Kidney (tissue), 14 donors: ENCODE data around the gene PAPOLB. TPM values are rescaled to one million over a fixed set of nuclear protein-coding genes. Genes with fewer than 3 reads are reported as not detected.

Source experiments
- DNase-seq, 5 donors: peaks; one replicate each; pipeline ENCODE4 v3.0.0-alpha.2; 2013 to 2020
- FAIRE-seq: peaks from 2 replicates; lab custom pipeline; 2012; peaks lifted over from hg19 to GRCh38; lab: Jason Lieb, UNC
- H3K27ac ChIP-seq, 2 donors: one replicate each; pipeline ENCODE4 v1.7.0; 2013; ENCODE audit warnings: low read depth in 2 of 2, low read length in 2 of 2, inconsistent platforms in 1 of 2
- H3K27me3 ChIP-seq: one replicate; pipeline ENCODE4 v1.7.1; 2013; ENCODE audit warnings: low read length, inconsistent platforms; ENCODE audit not compliant: control insufficient read depth, insufficient read depth
- H3K36me3 ChIP-seq, 3 donors: one replicate each; pipeline versions ENCODE4 v1.7.0 to v1.7.1; 2013; ENCODE audit warnings: low read length in 3 of 3, control low read depth in 1 of 3, inconsistent platforms in 1 of 3; ENCODE audit not compliant: insufficient read depth in 3 of 3, control insufficient read depth in 2 of 3
- H3K4me1 ChIP-seq, 3 donors: one replicate each; pipeline versions ENCODE4 v1.7.0 to v1.7.1; 2013; ENCODE audit warnings: low read length in 3 of 3, inconsistent platforms in 1 of 3, low read depth in 1 of 3; ENCODE audit not compliant: control insufficient read depth in 2 of 3, insufficient read depth in 2 of 3
- H3K4me3 ChIP-seq, 3 donors: one replicate each; pipeline versions ENCODE4 v1.7.0 to v1.8.1; 2013; ENCODE audit warnings: low read length in 3 of 3, control low read depth in 1 of 3, inconsistent platforms in 1 of 3
- H3K9ac ChIP-seq, 3 donors: one replicate each; pipeline versions ENCODE4 v1.7.0 to v1.7.1; 2013; ENCODE audit warnings: low read length in 3 of 3, control low read depth in 1 of 3, inconsistent platforms in 1 of 3
- H3K9me3 ChIP-seq, 3 donors: one replicate each; pipeline versions ENCODE4 v1.7.0 to v1.7.1; 2013; ENCODE audit warnings: low read length in 3 of 3, control low read depth in 1 of 3, inconsistent platforms in 1 of 3; ENCODE audit not compliant: control insufficient read depth in 2 of 3, insufficient read depth in 1 of 3
- CTCF ChIP-seq: IDR thresholded peaks from 3 replicates; pipeline ENCODE4 v1.5.1; 2012; ENCODE audit warnings: mild to moderate bottlenecking, moderate library complexity, borderline replicate concordance; ENCODE audit not compliant: insufficient read depth; ENCODE audit errors: extremely low read depth
- intact Hi-C: fragments of 100-400 bp; cut with DNase I; formaldehyde crosslinking; loops from one replicate; pipeline ENCODE4 v1.11.1; 2022
- polyA plus RNA-seq: library from polyadenylated mRNA; stranded (reverse); fragments of 350-450 nt; fragmentation: Illumina TruSeq; extraction: RNeasy Lipid Tissue Mini Kit (QIAGEN cat#74804); gene quantifications from one replicate; pipeline ENCODE4 v1.2.3, GENCODE V29; 2014; ENCODE audit warnings: low read depth, low replicate concordance; ENCODE audit not compliant: insufficient read depth
- total RNA-seq: library from RNA; stranded (reverse); fragmentation: NEBNext Ultra II Directional; extraction: Animal tissue kit (Norgen Biotek cat#: 25700); gene quantifications from one replicate; pipeline ENCODE4 v1.2.1, GENCODE V29; 2021
- donor health status: control.
- donor health status: control.
- donor health status: control.
- donor health status: control.
- donor health status: control.
- donor health status: DM: yes; HTN: yes; CAD: no.
- donor health status: Normal renal cell carcinoma (clear cell type).

The PAPOLB gene
- total and polyA plus RNA-seq, 2 donors from 2014 or later, result 0.06 TPM; not detected in 1

- no peaks in the 10 kb centered on the region for H3K4me1 ChIP-seq
- H3K27me3 ChIP-seq, result no peaks in the 10 kb centered on the region
- TF ChIP-seq CTCF, result no peak
- H3K27ac ChIP-seq, result no peak overlapping the region
- intact Hi-C loops, result no loop called here
- H3K4me3 ChIP-seq, result no peak overlapping the region
- FAIRE-seq (no peak), DNase-seq (peak in 1 of 5 donors; percentile 4)
- no peaks in the 10 kb centered on the region for H3K36me3 ChIP-seq
- H3K9ac ChIP-seq, result no peak overlapping the region
- no peaks in the 10 kb centered on the region for H3K9me3 ChIP-seq
Measured at GRCh38 chr7:4851459-4852422, 10.1 kb downstream of the PAPOLB start.

- no peak overlapping the region for H3K9ac ChIP-seq
- intact Hi-C loops, result no loop called here
- H3K4me3 ChIP-seq, result no peak overlapping the region
- H3K9me3 ChIP-seq, result no peaks in the 10 kb centered on the region
- H3K27ac ChIP-seq, result no peak overlapping the region
- DNase-seq (peak in 1 of 5 donors; percentile 16), FAIRE-seq (no peak)
- TF ChIP-seq CTCF, result no peak
- no peaks in the 10 kb centered on the region for H3K4me1 ChIP-seq
- no peaks in the 10 kb centered on the region for H3K27me3 ChIP-seq
- no peaks in the 10 kb centered on the region for H3K36me3 ChIP-seq
Measured at GRCh38 chr7:4850262-4850795, 11.5 kb downstream of the PAPOLB start.

GRCh38 chr7:4849390-4849789 is 12.4 kb downstream of the PAPOLB start:
- no peak for FAIRE-seq
- peak in 4 of 5 donors; percentile 54 to 80 (median 66) for DNase-seq

More at GRCh38 chr7:4849390-4849789, 12.4 kb downstream of the PAPOLB start:
- no peak overlapping the region for H3K9ac ChIP-seq
- H3K9me3 ChIP-seq, result no peaks in the 10 kb centered on the region
- no peak overlapping the region for H3K4me3 ChIP-seq
- intact Hi-C loops, result no loop called here
- H3K36me3 ChIP-seq, result no peaks in the 10 kb centered on the region
- no peak overlapping the region for H3K27ac ChIP-seq
- TF ChIP-seq CTCF, result no peak
- H3K4me1 ChIP-seq, result no peaks in the 10 kb centered on the region
- H3K27me3 ChIP-seq, result no peaks in the 10 kb centered on the region
